ENCODE results near the gene NSD1. TPM values are rescaled to one million over a fixed set of nuclear protein-coding genes. Genes with fewer than 3 reads are reported as not detected.
"Not testable (repeated sequence)": the region's sequence is repeated elsewhere in the genome, so short reads cannot be mapped to it uniquely, and the experiment has no call there.

The NSD1 gene
- total RNA-seq, 3 donors from 2014 or later, result 37.7 to 52.2 (median 38.6) TPM

DNA sequence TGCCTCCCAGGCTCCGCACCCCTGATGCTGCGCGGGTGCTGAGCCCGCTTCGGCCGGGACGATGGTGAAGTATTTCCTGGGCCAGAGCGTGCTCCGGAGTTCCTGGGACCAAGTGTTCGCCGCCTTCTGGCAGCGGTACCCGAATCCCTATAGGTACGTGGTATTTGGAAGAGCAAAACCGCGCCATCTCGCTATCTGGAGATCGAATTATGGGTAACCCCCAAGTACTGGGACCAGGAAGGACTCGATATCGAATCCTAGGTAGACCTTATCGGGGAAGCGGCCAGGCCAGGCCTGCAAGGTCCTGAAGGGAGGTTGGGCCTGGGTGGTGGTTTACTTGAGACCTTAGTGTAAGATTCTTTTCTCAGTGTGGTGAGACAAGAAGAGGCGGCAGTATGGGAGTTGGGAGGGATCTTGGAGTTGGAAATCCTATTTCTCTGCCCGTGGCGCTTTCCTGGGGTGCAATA is 170.4 kb downstream of the NSD1 start:
- no peaks in the 10 kb centered on the region for H3K36me3 ChIP-seq
- intact Hi-C loops (cut with DNase I; ENCODE audit: low total_unique reads), result no loop called here
- TF ChIP-seq POLR2AphosphoS5 (IDR thresholded peaks at IDR 0.05) (no peak), CTCF (IDR thresholded peaks at IDR 0.05) (no peak), POLR2A (IDR thresholded peaks at IDR 0.05) (no peak)
- H3K4me3 ChIP-seq, result peak overlapping the region; percentile 89 to 94 (median 90)
- no peaks in the 10 kb centered on the region for H3K9me3 ChIP-seq
- H3K27me3 ChIP-seq, result no peaks in the 10 kb centered on the region
- H3K4me1 ChIP-seq, result peaks cover 16 to 36% of the 10 kb centered on the region in 2 donors
- H3K27ac ChIP-seq, result peak overlapping the region; percentile 85 to 90
- DNase-seq (ENCODE audit: low spot score in 2 of 2), result no peak

- Histone ChIP-seq H3K4me3 (peak overlapping the region; percentile 89 to 94 (median 90)), H3K27me3 (no peaks in the 10 kb centered on the region), H3K27ac (peak overlapping the region; percentile 85 to 90), H3K9me3 (no peaks in the 10 kb centered on the region), H3K36me3 (no peaks in the 10 kb centered on the region), H3K4me1 (peaks cover 16 to 36% of the 10 kb centered on the region in 2 donors)
- TF ChIP-seq POLR2A (IDR thresholded peaks at IDR 0.05), result no peak
- no peak for TF ChIP-seq CTCF (IDR thresholded peaks at IDR 0.05)
- no peak for TF ChIP-seq POLR2AphosphoS5 (IDR thresholded peaks at IDR 0.05)
- intact Hi-C loops (cut with DNase I; ENCODE audit: low total_unique reads), result no loop called here
- DNase-seq (ENCODE audit: low spot score in 2 of 2), result no peak
Measured at GRCh38 chr5:177304392-177305119, 171.0 kb downstream of the NSD1 start.

GRCh38 chr5:177306103-177306640 is 172.6 kb downstream of the NSD1 start:
- DNase-seq (ENCODE audit: low spot score in 2 of 2); H3K36me3 ChIP-seq; H3K4me3 ChIP-seq; H3K9me3 ChIP-seq; intact Hi-C loops (cut with DNase I; ENCODE audit: low total_unique reads); H3K27me3 ChIP-seq: not testable (repeated sequence)
- H3K27ac ChIP-seq, result peak overlapping the region; percentile 46 to 79
- peaks cover 16 to 31% of the 10 kb centered on the region in 2 donors for H3K4me1 ChIP-seq

- TF ChIP-seq CTCF (IDR thresholded peaks at IDR 0.05) (no peak), POLR2AphosphoS5 (IDR thresholded peaks at IDR 0.05) (peak in 1 of 3 donors; percentile 30)
- intact Hi-C loops (cut with DNase I; ENCODE audit: low total_unique reads), result no loop called here
- peak in 1 of 2 donors; percentile 51 for DNase-seq (ENCODE audit: low spot score in 2 of 2)
- Histone ChIP-seq H3K4me3 (no peak overlapping the region), H3K9me3 (no peaks in the 10 kb centered on the region), H3K36me3 (no peaks in the 10 kb centered on the region), H3K4me1 (peaks cover 16 to 28% of the 10 kb centered on the region in 2 donors), H3K27ac (peak overlapping the region; percentile 46 to 81), H3K27me3 (no peaks in the 10 kb centered on the region)
Measured at GRCh38 chr5:177306674-177307543, 173.3 kb downstream of the NSD1 start.

- Histone ChIP-seq H3K27me3 (no peaks in the 10 kb centered on the region), H3K9me3 (no peaks in the 10 kb centered on the region), H3K27ac (peak overlapping the region; percentile 46 to 81), H3K4me1 (peaks cover 10 to 24% of the 10 kb centered on the region in 2 donors), H3K36me3 (no peaks in the 10 kb centered on the region), H3K4me3 (peak overlapping the region in 1 of 3 donors; percentile 3)
- intact Hi-C loops (cut with DNase I; ENCODE audit: low total_unique reads), result no loop called here
- TF ChIP-seq CTCF (IDR thresholded peaks at IDR 0.05) (no peak), POLR2AphosphoS5 (IDR thresholded peaks at IDR 0.05) (no peak), POLR2A (IDR thresholded peaks at IDR 0.05) (no peak)
- no peak for DNase-seq (ENCODE audit: low spot score in 2 of 2)
Measured at GRCh38 chr5:177307544-177308363, 174.2 kb downstream of the NSD1 start.
